Transverse colon (tissue), 4 donors: Measurements from ENCODE around the gene GNS.

Experiments used
- EP300 ChIP-seq: sonication (generic); formaldehyde crosslinking; IDR thresholded peaks from one replicate; pipeline ENCODE4 v1.6.1; 2017; ENCODE audit warnings: antibody characterized with exemption, low read depth
- POLR2A ChIP-seq: fragments of 450-650 bp; IDR thresholded peaks from one replicate; pipeline ENCODE4 v1.6.1; 2016; ENCODE audit warnings: antibody characterized with exemption, mild to moderate bottlenecking, moderate library complexity
- POLR2AphosphoS5 ChIP-seq, 3 donors: sonication (generic); formaldehyde crosslinking; IDR thresholded peaks; one replicate each; pipeline ENCODE4 v1.6.1; 2016; ENCODE audit warnings: antibody characterized with exemption in 3 of 3
- TF ChIP-seq, protein P1 (sequence below), 5 experiments: fragments of 200-600 bp in 3 of 5; fragments of 450-650 bp in 2 of 5; sonication (generic) in 3 of 5; IDR thresholded peaks; 1 replicate in 2 of 5; 2 replicates in 3 of 5; pipeline ENCODE4 v1.5.1; 2016 to 2017; ENCODE audit warnings: antibody characterized with exemption in 5 of 5, inconsistent platforms in 3 of 5, mild to moderate bottlenecking in 2 of 5, moderate library complexity in 1 of 5

DNA sequence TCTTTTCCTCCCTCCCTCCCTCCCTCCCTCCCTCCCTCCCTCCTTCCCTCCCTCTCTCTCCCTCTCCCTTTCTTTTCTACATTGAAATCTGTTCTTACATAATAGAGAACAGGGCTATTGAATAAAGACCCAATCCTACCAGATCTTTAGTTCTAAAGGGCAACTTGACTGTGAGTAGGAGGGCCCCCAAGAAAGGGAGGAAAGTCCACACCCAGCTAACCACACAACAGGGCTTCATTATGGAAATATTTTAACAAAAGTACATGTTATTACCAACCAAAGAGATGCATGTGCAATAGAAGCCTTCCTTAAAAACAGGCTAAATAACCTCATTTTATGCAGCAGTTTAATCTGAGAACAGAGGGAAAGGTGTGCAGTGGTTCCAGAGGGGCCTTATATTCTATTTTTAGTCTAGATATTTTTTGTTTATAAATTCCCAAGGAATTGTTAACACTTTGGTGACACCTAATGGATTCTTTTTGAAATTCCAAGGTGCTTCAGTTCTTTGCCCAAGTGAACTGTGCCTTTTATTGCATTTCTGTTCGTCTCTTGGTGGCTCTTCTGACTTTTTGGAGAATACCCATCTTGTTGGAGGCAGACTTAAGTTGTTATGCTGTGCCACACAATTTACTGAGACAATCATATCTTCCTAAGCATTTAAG is 63.0 kb downstream of the GNS start:
- TF ChIP-seq, protein P1, sequence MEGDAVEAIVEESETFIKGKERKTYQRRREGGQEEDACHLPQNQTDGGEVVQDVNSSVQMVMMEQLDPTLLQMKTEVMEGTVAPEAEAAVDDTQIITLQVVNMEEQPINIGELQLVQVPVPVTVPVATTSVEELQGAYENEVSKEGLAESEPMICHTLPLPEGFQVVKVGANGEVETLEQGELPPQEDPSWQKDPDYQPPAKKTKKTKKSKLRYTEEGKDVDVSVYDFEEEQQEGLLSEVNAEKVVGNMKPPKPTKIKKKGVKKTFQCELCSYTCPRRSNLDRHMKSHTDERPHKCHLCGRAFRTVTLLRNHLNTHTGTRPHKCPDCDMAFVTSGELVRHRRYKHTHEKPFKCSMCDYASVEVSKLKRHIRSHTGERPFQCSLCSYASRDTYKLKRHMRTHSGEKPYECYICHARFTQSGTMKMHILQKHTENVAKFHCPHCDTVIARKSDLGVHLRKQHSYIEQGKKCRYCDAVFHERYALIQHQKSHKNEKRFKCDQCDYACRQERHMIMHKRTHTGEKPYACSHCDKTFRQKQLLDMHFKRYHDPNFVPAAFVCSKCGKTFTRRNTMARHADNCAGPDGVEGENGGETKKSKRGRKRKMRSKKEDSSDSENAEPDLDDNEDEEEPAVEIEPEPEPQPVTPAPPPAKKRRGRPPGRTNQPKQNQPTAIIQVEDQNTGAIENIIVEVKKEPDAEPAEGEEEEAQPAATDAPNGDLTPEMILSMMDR (IDR thresholded peaks at IDR 0.05), result peak in 4 of 5 experiments; percentile 23 to 39 (median 30)
- TF ChIP-seq EP300 (no peak), POLR2AphosphoS5 (IDR thresholded peaks at IDR 0.05) (no peak), POLR2A (no peak)
